Measurements from ENCODE around the gene CD81.
A peak's percentile ranks its signal among the peaks of the same experiment; 100 is the strongest.
"Not testable (repeated sequence)": the region's sequence is repeated elsewhere in the genome, so short reads cannot be mapped to it uniquely, and the experiment has no call there.

CD81 gene

DNA sequence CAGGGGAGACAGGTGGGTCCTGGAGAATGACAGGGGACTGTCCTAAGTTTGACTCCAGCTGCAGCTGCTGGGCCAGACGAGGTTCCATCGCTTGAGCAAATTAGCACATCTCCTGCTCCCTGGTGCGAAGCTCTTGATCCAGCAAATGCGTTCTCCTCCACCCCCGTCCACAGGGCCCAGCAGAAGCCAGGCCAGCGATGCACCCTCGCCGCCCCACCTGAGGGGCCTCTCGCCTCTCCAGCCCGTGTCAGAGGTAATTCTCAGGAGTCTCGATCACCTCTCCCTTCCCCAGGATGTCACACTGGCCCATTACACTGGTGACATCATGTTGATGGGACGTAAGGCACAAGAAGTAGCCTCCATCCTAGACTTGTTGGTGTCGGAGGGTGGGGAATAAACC is 19.5 kb upstream of the CD81 start:
- DNase-seq (ENCODE audit: low spot score): not testable (repeated sequence)

DNA sequence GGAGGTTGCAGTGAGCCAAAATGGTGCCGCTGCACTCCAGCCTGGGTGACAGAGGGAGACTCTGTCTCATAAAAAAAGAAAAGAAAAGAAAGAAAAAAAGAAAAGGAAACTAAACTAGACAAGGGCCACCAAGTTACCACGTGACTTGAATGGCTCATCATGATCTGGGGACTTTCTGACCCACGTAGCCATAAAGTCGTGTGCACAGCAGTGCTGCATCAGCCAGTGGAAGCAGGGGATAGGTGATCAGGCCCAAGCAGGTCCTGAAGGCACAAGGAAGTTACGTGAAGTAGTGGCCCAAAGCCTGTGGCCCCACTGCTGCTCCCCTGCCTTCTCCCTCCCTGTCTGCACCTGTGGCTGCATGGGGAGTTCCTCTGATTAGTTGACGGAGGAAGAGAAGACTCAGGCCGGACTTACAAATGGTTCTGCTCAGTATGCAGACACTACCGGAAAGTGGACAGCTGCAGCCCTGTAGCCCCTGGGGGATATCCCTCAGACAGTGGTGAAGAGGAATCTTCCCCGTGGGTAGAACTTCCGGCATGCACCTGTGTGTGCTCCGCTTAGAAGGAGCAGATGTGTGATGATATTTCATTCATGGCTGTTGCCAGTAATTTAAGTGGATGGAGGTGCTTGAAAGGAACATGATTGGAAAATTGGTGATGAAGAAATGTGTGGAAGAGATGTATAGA is 18.2 kb upstream of the CD81 start:
- DNase-seq (ENCODE audit: low spot score): no peak

DNA sequence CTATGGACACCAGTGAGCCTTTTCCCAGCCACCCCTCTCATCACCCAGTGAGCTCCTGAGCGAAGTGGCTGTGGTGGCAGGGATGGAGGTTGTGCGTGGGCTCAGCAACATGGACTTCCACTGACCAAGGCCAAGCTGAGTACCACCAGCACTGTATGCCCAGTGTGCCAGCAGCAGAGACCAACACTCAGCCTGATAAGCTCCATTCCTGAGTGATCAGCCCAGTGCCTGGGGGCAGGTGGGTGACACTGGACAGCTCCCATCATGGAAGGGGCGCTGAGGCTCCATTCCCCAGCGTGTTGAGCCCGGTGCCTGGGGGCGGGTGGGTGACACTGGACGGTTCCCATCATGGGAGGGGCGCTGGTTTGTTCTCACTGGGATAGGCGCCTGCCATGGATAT is 17.6 kb upstream of the CD81 start:
- no peak for DNase-seq (ENCODE audit: low spot score)

DNA sequence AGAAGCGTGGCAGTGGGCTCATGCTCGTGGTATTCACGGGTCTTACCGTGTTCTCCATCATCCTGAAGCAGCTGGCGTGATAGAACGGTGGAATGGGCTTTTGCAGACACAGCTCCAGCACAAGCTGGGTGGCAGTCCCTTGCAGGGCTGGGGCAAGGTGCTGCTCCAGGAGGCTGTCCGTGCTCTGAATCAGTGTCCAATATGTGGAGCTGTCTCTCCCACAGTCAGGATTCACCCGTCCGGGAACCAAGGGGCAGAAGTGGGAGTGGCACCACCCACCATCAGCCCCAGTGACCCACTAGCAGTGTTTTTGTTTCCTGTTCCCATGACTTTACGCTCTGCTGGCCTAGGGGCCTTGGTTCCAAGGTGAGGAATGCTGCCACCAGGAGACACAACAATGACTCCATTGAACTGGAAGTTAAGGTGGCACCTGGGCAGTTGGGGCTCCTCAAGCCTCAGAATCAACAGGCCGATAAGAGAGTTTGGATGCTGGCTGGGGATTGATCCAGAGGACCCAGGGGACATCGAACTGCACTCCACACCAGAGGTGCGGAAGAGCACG is 16.9 kb upstream of the CD81 start:
- no peak for DNase-seq (ENCODE audit: low spot score)

DNA sequence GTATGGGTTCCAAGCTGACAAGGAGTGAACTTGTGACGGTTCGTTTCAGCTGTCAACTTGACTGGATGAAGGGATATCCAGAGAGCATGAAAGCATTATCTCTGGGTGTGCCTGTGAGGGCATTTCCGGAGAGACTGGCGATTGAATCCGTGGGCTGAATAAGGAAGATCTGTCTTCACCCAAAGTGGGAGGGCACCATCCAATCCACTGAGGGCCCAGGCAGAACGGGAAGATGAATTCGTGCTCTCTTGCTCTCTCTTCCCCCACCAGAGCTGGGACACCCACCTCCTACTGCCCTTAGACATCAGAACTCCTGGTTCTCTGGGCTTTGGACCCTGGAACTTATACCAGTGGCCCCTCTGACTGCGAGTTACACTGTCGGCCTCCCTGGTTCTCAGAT is 15.5 kb upstream of the CD81 start:
- DNase-seq (ENCODE audit: low spot score): no peak

DNA sequence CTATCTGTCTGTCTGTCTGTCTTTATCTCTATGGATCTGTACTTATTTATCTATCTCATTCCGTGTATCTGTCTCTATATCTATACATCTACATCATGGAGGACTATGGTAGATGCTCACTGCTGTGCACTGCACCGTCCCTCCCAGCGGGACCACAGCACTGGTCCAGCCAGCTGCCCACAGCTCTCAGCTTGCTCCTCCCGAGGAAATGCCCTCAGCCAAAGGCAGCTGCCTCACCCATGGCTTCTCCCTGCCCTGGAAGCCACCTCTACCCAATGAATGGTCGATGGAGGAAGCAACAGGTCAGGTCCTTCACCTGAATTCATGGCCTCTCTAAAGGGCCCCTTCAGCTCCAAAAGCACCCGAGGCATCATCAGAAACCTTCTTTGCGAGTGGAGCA is 14.7 kb upstream of the CD81 start:
- no peak for DNase-seq (ENCODE audit: low spot score)

DNA sequence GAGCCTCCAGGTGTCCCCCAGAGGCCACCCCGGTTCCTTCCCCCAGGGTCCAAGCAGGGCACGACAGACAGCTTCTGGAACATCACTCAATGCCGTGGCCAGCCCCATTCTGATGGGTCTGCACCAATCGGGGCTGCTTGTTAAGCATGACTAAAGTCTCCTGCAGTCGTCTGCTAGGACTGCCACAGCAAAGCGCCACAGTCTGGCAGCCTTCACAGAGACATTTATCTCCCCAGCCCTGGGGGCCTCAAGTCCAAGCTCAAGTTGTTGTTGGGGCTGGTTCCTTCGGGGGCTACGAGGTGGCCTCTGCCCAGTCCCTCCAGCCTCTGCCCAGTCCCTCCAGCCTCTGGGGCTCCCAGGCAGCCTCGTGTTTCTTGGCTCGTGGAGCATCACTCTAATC is 14.0 kb upstream of the CD81 start:
- DNase-seq (ENCODE audit: low spot score): no peak

DNA sequence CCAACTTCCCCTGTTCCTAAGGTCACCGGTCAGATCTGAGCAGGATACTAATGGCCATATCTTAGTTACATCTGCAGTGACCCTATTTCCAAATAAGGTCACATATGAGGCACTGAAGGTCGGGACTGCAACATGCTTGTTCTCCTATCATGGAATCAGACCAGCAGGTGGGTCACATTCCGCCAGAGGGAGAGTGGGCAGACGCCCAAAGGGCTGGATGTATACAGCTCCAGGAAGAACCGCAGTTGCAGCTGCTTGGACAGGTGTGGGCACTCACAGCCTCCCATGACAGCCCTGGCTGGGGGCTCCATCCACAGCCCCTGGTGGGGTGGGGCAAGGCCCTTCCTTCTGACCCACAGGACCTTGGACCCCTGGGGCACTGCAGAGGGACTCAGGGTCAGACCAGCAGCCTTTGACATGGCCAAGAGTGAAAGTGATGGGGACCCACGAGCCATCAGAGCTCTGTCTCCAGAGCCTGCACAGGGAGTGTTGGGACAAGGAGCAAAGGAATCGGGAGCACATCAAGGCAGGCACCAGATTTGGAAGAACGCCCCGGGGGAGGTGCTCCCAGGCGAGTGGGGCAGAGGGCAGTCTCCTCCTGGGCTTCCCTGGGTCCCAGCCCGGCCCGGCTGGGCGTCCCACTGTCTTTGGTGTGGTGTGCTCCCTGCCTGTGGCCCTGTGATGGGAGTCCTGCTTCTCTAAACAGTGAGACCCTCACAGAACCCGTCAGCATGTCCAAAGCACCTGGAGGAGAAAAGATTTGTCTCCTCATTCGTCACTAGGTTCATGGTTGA is 13.3 kb upstream of the CD81 start:
- DNase-seq (ENCODE audit: low spot score): no peak

DNA sequence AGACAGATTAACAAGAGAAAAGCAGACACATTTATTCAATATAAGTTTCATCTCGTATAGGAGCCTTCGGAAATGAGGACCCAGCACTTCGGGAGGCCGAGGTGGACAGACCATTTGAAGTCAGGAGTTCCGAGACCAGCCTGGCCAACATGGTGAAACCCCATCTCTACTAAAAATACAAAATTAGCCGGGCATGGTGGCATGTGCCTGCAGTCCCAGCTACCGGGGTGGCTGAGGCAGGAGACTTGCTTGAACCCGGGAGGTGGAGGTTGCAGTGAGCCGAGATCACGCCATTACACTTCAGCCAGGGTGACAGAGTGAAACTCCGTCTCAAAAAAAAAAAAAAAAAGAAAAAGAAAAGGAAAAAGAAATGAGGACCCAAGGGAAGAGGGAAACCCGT is 12.7 kb upstream of the CD81 start:
- not testable (repeated sequence) for DNase-seq (ENCODE audit: low spot score)

DNA sequence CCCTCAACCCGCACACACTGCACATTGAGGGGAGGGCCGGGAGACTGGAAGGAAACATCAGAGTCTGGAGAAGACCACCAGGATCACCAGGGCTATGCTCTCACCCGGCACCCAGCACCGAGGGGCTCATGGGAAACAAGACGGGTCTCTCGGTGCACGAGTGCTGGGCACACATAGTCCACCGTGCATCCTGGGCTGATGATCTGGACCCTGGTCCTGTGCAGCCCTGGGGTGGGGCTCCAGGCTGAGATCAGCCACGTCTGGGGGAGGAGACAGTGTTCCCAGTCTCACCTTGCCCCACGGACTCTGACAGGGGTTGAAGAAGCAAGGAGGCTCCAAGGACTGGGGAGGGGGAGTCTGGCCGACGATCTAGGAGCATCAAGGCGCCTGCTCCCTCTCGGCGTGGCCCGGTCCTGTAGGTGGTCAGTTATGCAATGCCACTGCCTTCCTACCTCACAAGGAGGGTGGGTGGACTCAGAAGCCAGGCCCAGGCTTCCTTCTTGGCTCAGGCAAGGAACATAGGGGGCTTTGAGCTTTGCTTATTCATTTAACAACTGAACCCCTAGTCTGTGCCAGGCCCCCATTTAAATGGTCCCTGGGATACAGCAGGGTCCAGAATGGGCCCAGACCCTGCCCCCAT is 11.4 kb upstream of the CD81 start:
- DNase-seq (ENCODE audit: low spot score): no peak

DNA sequence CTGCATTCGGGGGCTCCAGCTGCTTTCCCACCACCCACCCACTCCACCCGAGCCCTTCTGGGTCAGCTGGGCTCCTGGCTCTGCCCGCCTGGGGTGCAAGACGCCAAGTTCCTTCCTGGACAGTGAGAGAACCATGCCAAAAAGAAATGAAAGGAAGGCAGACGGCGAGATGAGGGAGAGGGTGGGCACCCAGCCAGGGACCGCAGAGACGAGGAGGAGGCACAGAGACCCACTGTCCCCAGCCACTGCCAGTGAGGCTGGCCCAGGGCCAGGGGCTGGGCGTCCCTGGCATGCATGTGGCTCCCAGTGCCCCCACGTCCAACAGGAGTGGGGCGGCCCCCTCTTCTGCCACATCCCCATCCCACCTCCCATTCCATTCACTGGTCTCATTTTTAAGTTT is 10.8 kb upstream of the CD81 start:
- peak; percentile 16 for DNase-seq (ENCODE audit: low spot score)

DNA sequence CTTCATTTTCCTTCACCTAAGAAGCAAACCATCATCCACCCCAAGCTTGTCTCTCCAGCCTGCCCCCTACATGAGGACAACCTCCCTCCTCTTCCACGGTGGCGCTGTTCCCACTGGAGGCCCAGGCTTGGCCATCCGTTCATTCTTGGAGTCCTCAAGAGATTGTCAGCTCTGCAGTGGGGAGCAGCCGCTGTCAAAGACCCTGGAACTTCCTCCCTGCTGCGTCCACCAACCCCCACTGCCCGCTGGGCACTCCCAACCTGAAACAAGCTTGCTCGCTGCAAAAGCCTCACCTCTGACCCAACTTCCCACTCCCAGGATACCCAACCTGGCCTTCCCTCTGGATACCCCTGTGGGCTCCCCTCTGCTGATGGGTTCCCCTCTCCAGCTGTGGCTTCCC is 10.4 kb upstream of the CD81 start:
- no peak for DNase-seq (ENCODE audit: low spot score)

DNA sequence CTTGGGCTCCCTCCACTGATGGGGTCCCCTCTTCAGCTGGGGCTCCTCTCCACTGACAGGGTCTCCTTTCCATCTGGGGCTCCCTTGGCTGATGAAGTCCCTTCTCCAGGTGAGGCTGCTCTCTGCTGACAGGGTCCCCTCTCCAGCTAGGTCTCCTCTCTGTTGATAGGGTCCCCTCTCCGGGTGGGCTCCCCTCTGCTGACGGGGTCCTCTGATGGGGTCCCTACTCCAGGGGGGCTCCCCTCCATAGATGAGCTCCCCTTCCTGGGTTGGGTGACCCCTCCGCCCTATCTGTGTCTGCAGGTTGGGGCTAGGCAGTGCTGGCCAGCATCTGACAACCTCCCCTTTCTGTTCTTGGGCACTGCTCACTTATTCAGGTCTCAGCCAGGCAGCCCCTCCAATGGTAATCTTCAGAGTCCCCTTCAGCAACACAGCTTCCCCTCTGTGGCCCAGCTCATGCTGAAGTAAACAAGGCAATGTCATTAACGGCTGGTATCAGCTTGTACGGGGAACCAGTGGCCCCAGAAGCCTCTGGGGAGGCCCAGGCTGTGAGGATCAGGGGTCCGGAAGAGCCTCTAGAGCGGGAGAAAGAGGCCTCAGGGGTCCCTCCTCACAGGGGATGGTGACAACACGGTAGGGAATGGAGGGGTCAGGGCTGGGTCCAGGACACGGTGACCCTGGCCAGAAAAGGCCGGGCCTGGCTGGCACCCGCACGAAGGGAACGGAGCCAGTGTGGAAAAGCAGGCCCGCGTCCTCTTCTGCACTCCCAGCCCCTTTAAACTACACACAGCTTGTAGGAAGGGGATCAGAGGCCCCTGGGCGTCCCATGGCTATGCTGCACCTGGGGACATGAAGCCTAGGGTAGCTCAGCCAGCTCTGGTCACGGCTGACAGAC is 9.6 kb upstream of the CD81 start:
- no peak for DNase-seq (ENCODE audit: low spot score)

DNA sequence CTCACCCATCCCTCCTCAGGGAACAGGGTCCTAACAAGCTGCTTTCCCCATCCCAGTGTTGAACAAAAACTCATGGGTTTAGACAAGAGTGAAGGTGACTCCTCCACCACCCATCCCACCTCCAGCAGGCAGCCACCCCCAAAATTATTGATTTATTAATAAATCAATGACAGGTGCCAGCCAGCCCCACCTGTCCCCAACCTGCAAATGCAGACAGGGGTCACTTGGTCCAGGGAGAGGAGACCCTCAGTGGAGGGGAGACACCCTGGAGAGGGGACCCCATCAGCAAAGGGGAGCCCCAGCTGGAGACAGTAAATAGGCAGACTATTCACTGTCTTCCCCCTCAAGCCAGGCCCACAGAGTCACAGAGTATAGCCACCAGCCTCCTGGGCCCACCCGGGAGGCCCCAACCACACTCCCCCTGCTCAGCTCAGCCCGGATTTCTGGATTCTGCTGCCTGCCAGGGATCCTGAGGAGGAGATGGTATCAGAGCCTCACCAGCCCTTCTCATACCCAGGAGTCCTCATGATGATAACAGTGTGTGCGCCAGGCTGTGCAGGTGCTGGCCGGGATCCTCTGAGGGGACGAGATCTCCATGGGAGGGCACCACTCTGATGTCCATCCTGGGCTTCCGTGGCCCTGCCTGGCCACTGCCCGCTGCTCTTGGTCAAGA is 8.8 kb upstream of the CD81 start:
- no peak for DNase-seq (ENCODE audit: low spot score)

DNA sequence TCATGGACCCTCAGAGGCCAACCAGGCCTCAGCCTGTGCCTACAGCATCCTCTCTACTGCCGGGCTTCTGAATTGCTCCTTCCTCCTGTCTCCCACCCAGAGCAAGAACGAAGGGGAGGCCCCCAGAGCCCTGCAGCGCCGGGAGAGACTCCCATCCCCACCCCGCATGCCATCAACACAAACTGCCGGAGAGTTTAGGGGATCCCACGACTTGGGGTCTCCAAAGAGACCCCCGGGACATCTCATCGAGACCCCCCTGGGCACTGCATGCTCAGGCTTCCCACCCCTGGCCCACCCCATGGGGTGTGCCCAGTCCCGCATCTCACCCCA is 8.3 kb upstream of the CD81 start:
- no peak for DNase-seq (ENCODE audit: low spot score)

DNA sequence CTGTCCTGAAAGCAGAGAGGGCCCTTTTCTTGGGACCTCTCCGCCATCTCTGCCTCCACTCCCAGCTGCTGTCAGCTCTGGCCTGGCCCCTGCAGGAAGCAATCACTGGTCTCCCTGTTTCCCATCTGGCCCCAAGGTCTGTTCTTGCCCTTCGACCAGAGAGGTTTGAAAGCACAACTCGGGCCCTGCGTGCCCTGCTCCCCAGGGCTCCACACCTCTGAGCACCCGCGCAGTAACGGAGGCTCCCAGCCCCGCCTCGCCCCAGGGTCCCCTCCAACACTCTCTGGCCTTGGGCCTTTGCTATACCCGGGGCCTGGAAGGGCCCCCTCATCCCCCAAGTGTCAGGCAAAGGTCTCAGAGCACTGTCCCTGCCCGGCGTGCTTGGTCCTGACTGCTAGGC is 7.8 kb upstream of the CD81 start:
- DNase-seq (ENCODE audit: low spot score): no peak

DNA sequence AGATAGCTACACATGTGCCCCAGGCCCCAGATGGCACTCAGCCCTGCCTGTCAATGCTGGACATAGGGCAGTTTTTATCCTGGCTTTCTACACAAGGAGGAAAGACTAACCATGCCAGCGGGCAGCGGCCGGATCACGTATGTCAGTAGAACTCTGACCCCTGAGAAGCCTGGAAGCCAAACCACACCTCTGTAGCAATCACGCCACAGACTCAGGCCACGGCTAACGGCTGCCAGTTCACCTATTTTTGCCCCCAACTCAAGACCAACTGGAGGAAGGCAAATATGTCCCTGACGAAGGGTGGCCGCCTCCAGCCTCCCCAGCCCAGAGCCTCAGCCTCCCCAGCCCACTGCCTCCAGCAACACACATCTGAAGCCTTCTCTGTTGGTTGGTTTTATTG is 7.2 kb upstream of the CD81 start:
- DNase-seq (ENCODE audit: low spot score): no peak

DNA sequence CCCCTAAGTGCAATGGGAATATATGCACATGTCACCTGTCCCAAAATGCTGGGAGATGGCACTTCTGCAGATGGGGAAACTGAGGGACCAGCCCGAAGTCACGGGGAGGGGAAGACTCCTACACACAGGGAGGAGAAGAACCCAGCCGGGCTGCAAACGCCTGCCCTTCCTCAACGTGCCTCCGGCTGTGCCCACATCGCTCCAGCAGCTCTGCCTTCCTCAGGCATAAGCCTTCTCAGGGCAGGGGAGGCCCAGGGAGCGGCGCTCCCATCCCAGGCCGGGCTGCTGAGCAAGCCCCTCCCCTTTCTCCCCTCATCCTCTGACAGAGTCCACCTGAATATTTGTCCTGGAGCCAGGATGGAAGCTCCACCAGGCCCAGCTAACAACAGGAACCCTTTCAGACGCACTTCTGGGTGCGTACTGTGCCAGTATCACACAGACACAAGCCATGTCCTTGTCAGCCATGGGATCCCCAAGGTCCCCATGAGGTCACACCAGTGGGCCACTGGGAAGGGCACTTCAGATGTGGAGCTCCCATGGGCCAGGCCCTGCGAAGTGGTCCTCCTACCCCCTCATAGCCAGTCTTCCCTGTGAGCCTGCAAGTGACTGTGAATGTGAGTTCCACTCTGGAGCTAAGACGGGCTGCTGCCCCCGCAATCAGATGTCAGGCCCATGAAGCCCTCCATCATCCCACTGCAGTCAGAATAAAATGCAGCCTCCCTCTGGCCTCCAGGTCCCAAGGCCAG is 2.5 kb upstream of the CD81 start:
- DNase-seq (ENCODE audit: low spot score): no peak

DNA sequence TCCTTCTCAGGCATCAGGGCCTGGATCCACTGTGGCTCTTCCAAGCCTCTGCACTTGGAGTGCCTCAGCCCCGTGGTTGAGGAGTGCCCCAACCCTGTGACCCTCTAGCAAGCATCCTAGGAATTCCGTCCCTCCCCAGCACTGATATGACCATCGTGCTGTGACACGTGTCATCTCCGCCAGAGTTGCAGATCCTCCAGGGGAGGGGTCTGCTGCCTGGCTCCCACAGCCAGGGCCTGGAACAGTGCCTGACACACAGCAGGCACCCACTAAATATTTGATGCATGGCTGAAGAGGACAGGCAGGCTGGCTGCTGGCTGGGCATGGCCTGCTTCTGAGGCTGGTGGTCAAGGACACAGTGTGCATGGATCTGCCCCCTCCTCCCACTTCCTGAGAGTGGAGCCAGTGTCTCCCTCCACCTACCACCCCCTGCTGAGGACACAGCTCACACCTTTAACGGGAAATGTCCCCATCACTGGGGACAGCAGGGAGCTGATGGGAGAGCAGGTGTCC is 1.7 kb upstream of the CD81 start:
- no peak for DNase-seq (ENCODE audit: low spot score)

DNA sequence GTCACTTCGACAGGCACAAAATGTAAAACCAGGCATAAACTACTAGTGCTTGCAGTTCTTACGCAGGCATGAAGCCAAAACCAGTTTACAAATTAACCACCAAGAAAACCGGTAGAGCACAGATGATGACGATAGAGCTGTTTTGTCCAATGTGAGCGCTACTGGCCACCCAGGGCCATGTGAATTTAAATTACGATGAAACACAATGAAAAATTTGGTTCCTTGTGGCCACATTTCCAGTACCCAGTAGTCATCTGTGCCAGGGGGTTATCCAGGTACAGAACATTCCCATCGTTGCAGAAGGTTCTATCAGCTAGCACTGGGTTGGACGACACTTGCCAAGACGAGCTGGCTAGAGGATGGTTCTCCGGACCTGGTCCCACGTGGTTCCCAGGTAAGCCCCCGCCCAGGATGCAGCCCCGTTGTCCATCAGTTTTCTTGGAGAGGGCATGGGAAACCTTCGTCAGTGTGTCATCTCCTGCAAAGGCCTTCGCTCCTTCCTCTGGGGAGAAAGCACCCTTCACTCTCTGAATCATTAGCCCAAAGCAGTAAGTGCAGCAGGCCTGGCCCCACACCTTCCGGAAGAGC is 1.1 kb upstream of the CD81 start:
- DNase-seq (ENCODE audit: low spot score): no peak

Measured in AG08395 (cell line).